NT2/D1 (cell line): ENCODE data around the gene UCKL1.

Experiments
- YY1 ChIP-seq: IDR thresholded peaks from 2 replicates; pipeline ENCODE4 v1.6.1; 2011; ENCODE audit not compliant: insufficient read length, insufficient read depth
- ZNF274 ChIP-seq: IDR thresholded peaks from 2 replicates; pipeline ENCODE4 v1.6.1; 2011; ENCODE audit warnings: mild to moderate bottlenecking, low read depth, low read length

DNA sequence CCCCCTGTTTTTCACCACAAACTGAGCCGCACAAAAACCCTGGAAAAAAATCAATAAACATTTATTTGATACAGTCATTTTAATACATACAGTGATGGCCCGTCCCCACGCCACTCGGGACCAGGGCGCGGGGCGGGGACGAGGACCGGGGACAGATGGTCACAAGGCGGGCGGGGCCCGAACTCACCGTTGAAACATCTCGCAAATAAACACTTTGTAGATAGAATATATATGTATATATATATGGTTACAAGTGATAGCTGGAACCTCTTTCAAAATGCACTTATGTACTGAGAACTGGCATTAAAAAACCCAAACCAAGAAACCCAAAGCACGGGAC lies 418 bp upstream of the UCKL1 start:
- no peak for TF ChIP-seq YY1
- TF ChIP-seq ZNF274: no peak
